NCI-H2081 (cell line): Measurements from ENCODE around the gene CACTIN.
"Not testable (repeated sequence)": the region's sequence is repeated elsewhere in the genome, so short reads cannot be mapped to it uniquely, and the experiment has no call there.

ENCODE experiments used
- DNase-seq, 2 experiments: peaks; one replicate each; lab custom pipeline; 2025; lab: John Stamatoyannopoulos, UW

The CACTIN gene

GRCh38 chr19:3663838-3664237, 37.2 kb upstream of the CACTIN start:
- DNase-seq = no peak

- DNase-seq = no peak
Measured at GRCh38 chr19:3661284-3662238, 35.0 kb upstream of the CACTIN start.

GRCh38 chr19:3660493-3661219, 34.1 kb upstream of the CACTIN start:
- no peak for DNase-seq

GRCh38 chr19:3659746-3660112, 33.1 kb upstream of the CACTIN start:
- DNase-seq = no peak

- no peak for DNase-seq
Measured at GRCh38 chr19:3658870-3659745, 32.5 kb upstream of the CACTIN start.

- no peak for DNase-seq
Measured at GRCh38 chr19:3658004-3658869, 31.6 kb upstream of the CACTIN start.

GRCh38 chr19:3657395-3657769, 30.8 kb upstream of the CACTIN start:
- DNase-seq = no peak

- no peak for DNase-seq
Measured at GRCh38 chr19:3656747-3657394, 30.3 kb upstream of the CACTIN start.

- no peak for DNase-seq
Measured at GRCh38 chr19:3656073-3656746, 29.6 kb upstream of the CACTIN start.

- DNase-seq = no peak
Measured at GRCh38 chr19:3655402-3656072, 28.9 kb upstream of the CACTIN start.

GRCh38 chr19:3653865-3654513, 27.4 kb upstream of the CACTIN start:
- no peak for DNase-seq

- no peak for DNase-seq
Measured at GRCh38 chr19:3653081-3653795, 26.6 kb upstream of the CACTIN start.

- DNase-seq = no peak
Measured at GRCh38 chr19:3652422-3652821, 25.8 kb upstream of the CACTIN start.

GRCh38 chr19:3651684-3652083, 25.1 kb upstream of the CACTIN start:
- DNase-seq = no peak

GRCh38 chr19:3649888-3650287, 23.3 kb upstream of the CACTIN start:
- DNase-seq = no peak

- no peak for DNase-seq
Measured at GRCh38 chr19:3648037-3648905, 21.7 kb upstream of the CACTIN start.

- not testable (repeated sequence) for DNase-seq
Measured at GRCh38 chr19:3647102-3647501, 20.5 kb upstream of the CACTIN start.
